Loucy (cell line): Measurements from ENCODE around the gene KCNK18.

Experiments used
- H2AFZ ChIP-seq: fragments of 200-600 bp; sonication (generic); 2 replicates; pipeline ENCODE4 v1.6.0; 2016; ENCODE audit warnings: antibody characterized with exemption, mild to moderate bottlenecking, low read length, moderate library complexity
- H3F3A ChIP-seq: fragments of 200-600 bp; 2 replicates; pipeline ENCODE4 v1.6.0; 2016; ENCODE audit warnings: antibody characterized with exemption, low read depth, mild to moderate bottlenecking
- H3K27me3 ChIP-seq: fragments of 200-600 bp; sonication (generic); 2 replicates; pipeline ENCODE4 v1.6.1; 2014; ENCODE audit warnings: low read length, mild to moderate bottlenecking; ENCODE audit not compliant: insufficient read depth, poor library complexity, severe bottlenecking
- H3K36me3 ChIP-seq: fragments of 200-600 bp; sonication (generic); 2 replicates; pipeline ENCODE4 v1.6.1; 2016; ENCODE audit warnings: low read length; ENCODE audit not compliant: insufficient read depth
- H3K4me1 ChIP-seq: fragments of 200-600 bp; sonication (generic); 2 replicates; pipeline ENCODE4 v1.5.1; 2014; ENCODE audit warnings: low read length, mild to moderate bottlenecking; ENCODE audit not compliant: insufficient read depth, poor library complexity, severe bottlenecking
- H3K4me2 ChIP-seq: fragments of 200-600 bp; sonication (generic); 2 replicates; pipeline ENCODE4 v1.6.0; 2014; ENCODE audit warnings: antibody characterized with exemption, low read length, low read depth, mild to moderate bottlenecking; ENCODE audit not compliant: poor library complexity, severe bottlenecking
- H3K4me3 ChIP-seq: fragments of 200-600 bp; sonication (generic); 2 replicates; pipeline ENCODE4 v1.5.1; 2014; ENCODE audit warnings: low read length, mild to moderate bottlenecking, mixed read lengths; ENCODE audit not compliant: poor library complexity, severe bottlenecking
- H3K79me2 ChIP-seq: fragments of 200-600 bp; sonication (generic); 2 replicates; pipeline ENCODE4 v1.6.1; 2014; ENCODE audit warnings: low read length; ENCODE audit not compliant: insufficient read depth
- H3K9ac ChIP-seq: fragments of 200-600 bp; sonication (generic); 2 replicates; pipeline ENCODE4 v1.6.0; 2014; ENCODE audit warnings: mild to moderate bottlenecking, low read depth, low read length, moderate library complexity; ENCODE audit not compliant: poor library complexity, severe bottlenecking
- H3K9me2 ChIP-seq: fragments of 200-600 bp; sonication (generic); replicated peaks from 2 replicates; pipeline ENCODE4 v1.6.1; 2016; ENCODE audit warnings: low read depth, low read length, mixed read lengths
- H3K9me3 ChIP-seq: fragments of 200-600 bp; sonication (generic); 2 replicates; pipeline ENCODE4 v1.6.1; 2014; ENCODE audit warnings: mild to moderate bottlenecking, antibody characterized with exemption, low read length, low read depth; ENCODE audit not compliant: insufficient read depth
- H4K20me1 ChIP-seq: fragments of 200-600 bp; sonication (generic); 2 replicates; pipeline ENCODE4 v1.6.0; 2014; ENCODE audit warnings: antibody characterized with exemption, low read length, mild to moderate bottlenecking; ENCODE audit not compliant: insufficient read depth, poor library complexity, severe bottlenecking
- EZH2phosphoT487 ChIP-seq: fragments of 200-600 bp; IDR thresholded peaks from 2 replicates; pipeline ENCODE4 v1.6.1; 2018; ENCODE audit warnings: antibody characterized with exemption, mild to moderate bottlenecking, moderate library complexity, borderline replicate concordance
- TF ChIP-seq, protein P1 (sequence below): fragments of 200-600 bp; sonication (generic); conservative IDR thresholded peaks from 2 replicates; pipeline ENCODE4 v1.5.1; 2014; ENCODE audit warnings: mild to moderate bottlenecking, antibody characterized with exemption, low read length

KCNK18 gene

GRCh38 chr10:117197189-117197588 lies at the start of gene KCNK18:
KCNK18 (plus strand) TSS chr10:117197489; CDS start chr10:117197489, 0 bp downstream.
- Histone ChIP-seq H3K9me3 (no peaks in the 10 kb centered on the region), H3K4me2 (no peak within 1 kb of the TSS), H3K79me2 (no peaks in the 10 kb centered on the region), H3K9ac (no peak within 1 kb of the TSS), H3K4me3 (no peak within 1 kb of the TSS), H4K20me1 (no peaks in the 10 kb centered on the region), H3K36me3 (no peaks in the 10 kb centered on the region), H3K9me2 (no peaks in the 10 kb centered on the region), H3F3A (no peaks in the 10 kb centered on the region), H3K4me1 (no peaks in the 10 kb centered on the region), H3K27me3 (no peaks in the 10 kb centered on the region), H2AFZ (no peak within 1 kb of the TSS)
- TF ChIP-seq, protein P1, sequence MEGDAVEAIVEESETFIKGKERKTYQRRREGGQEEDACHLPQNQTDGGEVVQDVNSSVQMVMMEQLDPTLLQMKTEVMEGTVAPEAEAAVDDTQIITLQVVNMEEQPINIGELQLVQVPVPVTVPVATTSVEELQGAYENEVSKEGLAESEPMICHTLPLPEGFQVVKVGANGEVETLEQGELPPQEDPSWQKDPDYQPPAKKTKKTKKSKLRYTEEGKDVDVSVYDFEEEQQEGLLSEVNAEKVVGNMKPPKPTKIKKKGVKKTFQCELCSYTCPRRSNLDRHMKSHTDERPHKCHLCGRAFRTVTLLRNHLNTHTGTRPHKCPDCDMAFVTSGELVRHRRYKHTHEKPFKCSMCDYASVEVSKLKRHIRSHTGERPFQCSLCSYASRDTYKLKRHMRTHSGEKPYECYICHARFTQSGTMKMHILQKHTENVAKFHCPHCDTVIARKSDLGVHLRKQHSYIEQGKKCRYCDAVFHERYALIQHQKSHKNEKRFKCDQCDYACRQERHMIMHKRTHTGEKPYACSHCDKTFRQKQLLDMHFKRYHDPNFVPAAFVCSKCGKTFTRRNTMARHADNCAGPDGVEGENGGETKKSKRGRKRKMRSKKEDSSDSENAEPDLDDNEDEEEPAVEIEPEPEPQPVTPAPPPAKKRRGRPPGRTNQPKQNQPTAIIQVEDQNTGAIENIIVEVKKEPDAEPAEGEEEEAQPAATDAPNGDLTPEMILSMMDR = no peak
- TF ChIP-seq EZH2phosphoT487 = no peak

DNA sequence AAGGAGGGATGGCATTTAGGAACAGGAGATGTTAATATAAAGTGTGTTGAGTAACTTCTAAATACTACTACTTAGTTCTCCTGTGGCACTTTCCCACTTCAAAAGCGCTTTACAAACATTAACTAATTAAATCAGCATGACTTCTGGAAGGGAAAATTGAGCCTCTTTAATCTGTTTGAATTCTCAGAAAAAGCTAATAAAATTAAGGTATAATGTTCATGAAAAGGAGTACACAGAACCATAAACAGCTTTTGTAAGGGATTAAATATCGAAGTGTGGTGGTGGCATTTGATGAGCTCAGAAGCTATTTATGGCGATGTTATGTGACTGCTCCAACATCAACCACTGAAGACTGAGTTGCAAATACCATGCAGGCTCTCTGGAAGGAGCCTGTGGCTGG lies 49.0 kb upstream of the KCNK18 start:
- H3K4me1 ChIP-seq = no peaks in the 10 kb centered on the region
- no peaks in the 10 kb centered on the region for H4K20me1 ChIP-seq
- H3K36me3 ChIP-seq = no peaks in the 10 kb centered on the region
- H3K79me2 ChIP-seq = no peaks in the 10 kb centered on the region
- TF ChIP-seq, protein P1 = no peak
- no peak for TF ChIP-seq EZH2phosphoT487
- no peak overlapping the region for H3K4me2 ChIP-seq
- no peaks in the 10 kb centered on the region for H3K9me2 ChIP-seq
- H3K9ac ChIP-seq = no peak overlapping the region
- no peak overlapping the region for H2AFZ ChIP-seq
- H3K9me3 ChIP-seq = no peaks in the 10 kb centered on the region
- no peaks in the 10 kb centered on the region for H3F3A ChIP-seq
- H3K27me3 ChIP-seq = no peaks in the 10 kb centered on the region
- no peak overlapping the region for H3K4me3 ChIP-seq

- TF ChIP-seq EZH2phosphoT487 = no peak
- TF ChIP-seq, protein P1 = no peak
Measured at GRCh38 chr10:117152668-117153067, 44.6 kb upstream of the KCNK18 start.

More at GRCh38 chr10:117152668-117153067, 44.6 kb upstream of the KCNK18 start:
- H3K9ac ChIP-seq = no peak overlapping the region
- no peaks in the 10 kb centered on the region for H3K27me3 ChIP-seq
- no peaks in the 10 kb centered on the region for H3K36me3 ChIP-seq
- no peaks in the 10 kb centered on the region for H3K9me3 ChIP-seq
- no peaks in the 10 kb centered on the region for H3K79me2 ChIP-seq
- H3K4me3 ChIP-seq = no peak overlapping the region
- no peak overlapping the region for H2AFZ ChIP-seq
- H3K9me2 ChIP-seq = no peaks in the 10 kb centered on the region
- H4K20me1 ChIP-seq = no peaks in the 10 kb centered on the region
- H3K4me2 ChIP-seq = no peak overlapping the region
- H3K4me1 ChIP-seq = no peaks in the 10 kb centered on the region
- no peaks in the 10 kb centered on the region for H3F3A ChIP-seq
